CD4-positive, alpha-beta T cell treated with Interleukin-15 for 4 hours (primary cell): ENCODE measurements around the gene CTNNAL1.
A peak's percentile ranks its signal among the peaks of the same experiment; 100 is the strongest.
"Not testable (repeated sequence)": the region's sequence is repeated elsewhere in the genome, so short reads cannot be mapped to it uniquely, and the experiment has no call there.

Source experiments
- DNase-seq: peaks from one replicate; pipeline ENCODE4 v3.0.0-alpha.2; 2020; ENCODE audit warnings: low spot score

CTNNAL1 gene

DNA sequence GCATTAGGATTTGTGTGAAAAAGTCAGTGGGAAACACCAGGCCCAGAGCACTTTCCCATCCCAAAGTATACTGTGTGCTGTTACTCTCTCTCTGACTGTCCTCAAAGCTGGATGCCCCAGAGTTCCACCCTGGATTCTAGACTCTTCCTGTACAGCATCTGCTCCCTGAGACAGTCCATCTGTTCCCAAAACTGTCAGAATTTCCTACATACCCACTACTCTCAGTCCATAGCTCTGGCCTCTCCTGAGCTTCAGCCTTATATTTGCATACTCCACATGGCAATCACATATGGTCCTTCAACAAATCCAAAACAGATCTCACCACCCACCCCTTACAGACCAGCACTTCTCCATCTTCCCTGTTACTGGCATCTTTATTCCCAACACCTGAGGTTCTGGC, 88.8 kb downstream of the CTNNAL1 start:
- no peak for DNase-seq

- no peak for DNase-seq
Measured at GRCh38 chr9:108921200-108921599, 92.1 kb downstream of the CTNNAL1 start.

- not testable (repeated sequence) for DNase-seq
Measured at GRCh38 chr9:108920401-108920800, 92.9 kb downstream of the CTNNAL1 start.

- DNase-seq = no peak
Measured at GRCh38 chr9:108919517-108919916, 93.8 kb downstream of the CTNNAL1 start.

DNA sequence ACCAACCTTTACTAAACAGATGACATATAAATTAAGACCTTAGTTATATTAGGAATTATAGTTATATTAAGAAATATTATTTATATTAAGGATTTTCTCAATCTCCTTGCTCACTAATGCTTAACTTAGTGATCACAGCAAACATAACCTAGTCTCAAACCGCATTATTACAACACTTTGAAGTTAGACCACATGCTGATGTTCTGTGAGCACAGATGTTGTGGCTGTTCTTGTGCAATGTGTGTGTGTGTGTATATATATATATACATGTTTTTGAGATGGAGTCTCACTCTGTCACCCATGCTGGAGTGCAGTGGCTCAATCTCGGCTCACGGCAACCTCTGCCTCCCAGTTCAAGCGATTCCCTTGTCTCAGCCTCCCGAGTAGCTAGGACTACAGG, 99.9 kb downstream of the CTNNAL1 start:
- no peak for DNase-seq

GRCh38 chr9:108911820-108912219, 101.5 kb downstream of the CTNNAL1 start:
- peak; percentile 5 for DNase-seq

GRCh38 chr9:108910914-108911313, 102.4 kb downstream of the CTNNAL1 start:
- DNase-seq = no peak

- DNase-seq = no peak
Measured at GRCh38 chr9:108910402-108910801, 102.9 kb downstream of the CTNNAL1 start.

- no peak for DNase-seq
Measured at GRCh38 chr9:108905494-108905893, 107.8 kb downstream of the CTNNAL1 start.

- DNase-seq = no peak
Measured at GRCh38 chr9:108904161-108904560, 109.1 kb downstream of the CTNNAL1 start.

GRCh38 chr9:108903420-108904103, 109.7 kb downstream of the CTNNAL1 start:
- no peak for DNase-seq

- DNase-seq = no peak
Measured at GRCh38 chr9:108900176-108900575, 113.1 kb downstream of the CTNNAL1 start.

DNA sequence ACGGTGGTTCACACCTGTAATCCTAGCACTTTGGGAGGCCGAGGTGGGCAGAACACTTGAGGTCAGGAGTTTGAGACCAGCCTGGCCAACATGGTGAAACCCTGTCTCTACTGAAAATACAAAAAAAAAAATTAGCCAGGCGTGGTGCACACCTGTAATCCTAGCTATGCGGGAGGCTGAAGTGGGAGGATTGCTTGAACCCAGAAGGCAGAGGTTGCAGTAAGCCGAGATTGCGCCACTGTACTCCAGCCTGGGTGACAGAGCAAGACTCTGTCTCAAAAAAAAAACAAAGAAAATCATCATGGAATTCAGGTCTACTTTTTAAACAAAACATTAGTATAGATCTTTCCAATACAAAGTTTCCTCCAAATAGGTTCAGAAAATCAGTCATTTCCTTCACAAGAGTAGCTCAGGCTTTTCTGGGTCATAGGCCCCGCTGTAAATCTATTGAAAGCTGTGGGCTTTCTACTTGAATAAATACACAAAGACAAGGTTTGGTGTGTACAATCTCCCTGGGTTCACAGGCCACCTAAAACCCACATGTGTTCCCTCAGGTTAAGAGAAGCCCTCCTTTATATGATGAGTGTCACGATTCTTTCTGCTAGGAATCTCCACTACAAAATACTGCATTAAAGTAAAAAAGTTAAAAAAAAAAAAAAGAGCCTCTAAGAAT, 114.1 kb downstream of the CTNNAL1 start:
- DNase-seq = not testable (repeated sequence)

DNA sequence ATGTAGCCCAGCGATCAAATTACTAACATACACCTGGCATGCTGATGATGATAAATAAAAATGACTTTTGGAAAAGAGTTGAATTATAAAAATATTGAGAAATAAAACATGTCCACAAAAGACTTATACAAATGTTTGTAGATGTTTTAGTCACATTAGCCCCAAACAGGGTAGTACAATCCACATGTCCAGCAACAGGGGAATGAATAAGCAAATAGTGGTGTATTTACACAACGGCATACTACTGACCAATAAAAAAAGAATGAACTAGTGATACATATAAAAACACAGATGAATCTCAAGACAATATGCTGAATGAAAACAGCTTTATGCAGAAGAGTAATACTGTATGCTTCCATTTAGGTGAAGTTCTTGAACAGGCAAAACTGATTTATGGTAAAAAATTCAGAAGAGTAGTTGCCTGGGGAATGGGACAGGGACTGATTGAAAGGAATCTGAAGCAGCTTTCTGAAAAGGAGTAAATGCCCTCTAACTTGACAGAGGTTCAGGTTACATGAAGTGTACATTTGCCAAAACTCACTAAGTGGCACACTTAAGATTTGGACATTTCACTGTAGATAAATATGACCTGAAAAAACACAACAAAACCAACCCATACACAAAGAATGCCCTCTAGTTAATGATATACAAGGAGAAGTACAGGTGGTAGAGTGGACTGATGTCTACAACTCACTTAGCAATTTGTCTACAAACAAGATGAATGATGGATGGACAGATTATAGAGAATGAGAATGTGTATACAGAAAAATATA, 115.8 kb downstream of the CTNNAL1 start:
- no peak for DNase-seq

GRCh38 chr9:108894225-108894997, 118.9 kb downstream of the CTNNAL1 start:
- no peak for DNase-seq
